Ovary (tissue), 3 donors: ENCODE data around the gene TBX2.

Experiments
- POLR2A ChIP-seq: fragments of 450-650 bp; IDR thresholded peaks from one replicate; pipeline ENCODE4 v1.6.1; 2017; ENCODE audit warnings: antibody characterized with exemption, mild to moderate bottlenecking, moderate library complexity
- TF ChIP-seq, protein P1 (sequence below), 3 donors: fragments of 450-650 bp in 2 of 3; fragments of 200-600 bp in 1 of 3; IDR thresholded peaks; one replicate each; pipeline versions ENCODE4 v1.5.1 to v1.8.0; 2016 to 2022; ENCODE audit warnings: antibody characterized with exemption in 3 of 3, mild to moderate bottlenecking in 1 of 3
- donor health status: DM: no; HTN: no; CAD: no.

DNA sequence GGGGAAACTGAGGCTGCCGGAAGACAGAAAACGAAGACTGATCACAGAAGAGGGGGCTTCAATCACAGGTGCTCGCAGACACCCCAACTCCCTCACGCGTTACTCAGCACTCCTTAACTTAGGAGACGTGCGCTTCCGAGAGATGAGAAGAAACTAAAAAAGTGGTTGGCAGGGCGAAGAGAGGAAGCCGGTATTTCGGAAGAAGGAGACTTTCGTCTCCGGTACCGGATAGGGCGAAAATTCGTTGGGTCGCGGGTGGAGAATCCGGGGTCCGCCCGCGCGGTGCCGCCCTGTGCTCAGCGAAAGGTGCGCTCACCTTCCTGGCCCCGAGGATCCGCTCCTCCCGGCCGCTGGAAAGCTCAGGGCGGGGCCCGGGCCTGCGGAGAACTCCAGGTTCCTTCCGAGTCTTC is 917 bp upstream of the TBX2 start:
- TF ChIP-seq, protein P1, sequence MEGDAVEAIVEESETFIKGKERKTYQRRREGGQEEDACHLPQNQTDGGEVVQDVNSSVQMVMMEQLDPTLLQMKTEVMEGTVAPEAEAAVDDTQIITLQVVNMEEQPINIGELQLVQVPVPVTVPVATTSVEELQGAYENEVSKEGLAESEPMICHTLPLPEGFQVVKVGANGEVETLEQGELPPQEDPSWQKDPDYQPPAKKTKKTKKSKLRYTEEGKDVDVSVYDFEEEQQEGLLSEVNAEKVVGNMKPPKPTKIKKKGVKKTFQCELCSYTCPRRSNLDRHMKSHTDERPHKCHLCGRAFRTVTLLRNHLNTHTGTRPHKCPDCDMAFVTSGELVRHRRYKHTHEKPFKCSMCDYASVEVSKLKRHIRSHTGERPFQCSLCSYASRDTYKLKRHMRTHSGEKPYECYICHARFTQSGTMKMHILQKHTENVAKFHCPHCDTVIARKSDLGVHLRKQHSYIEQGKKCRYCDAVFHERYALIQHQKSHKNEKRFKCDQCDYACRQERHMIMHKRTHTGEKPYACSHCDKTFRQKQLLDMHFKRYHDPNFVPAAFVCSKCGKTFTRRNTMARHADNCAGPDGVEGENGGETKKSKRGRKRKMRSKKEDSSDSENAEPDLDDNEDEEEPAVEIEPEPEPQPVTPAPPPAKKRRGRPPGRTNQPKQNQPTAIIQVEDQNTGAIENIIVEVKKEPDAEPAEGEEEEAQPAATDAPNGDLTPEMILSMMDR (IDR thresholded peaks at IDR 0.05): no peak
- no peak for TF ChIP-seq POLR2A
